Bronchial epithelial cell (primary cell): ENCODE results near the gene GDPD2. TPM values are rescaled to one million over a fixed set of nuclear protein-coding genes. Genes with fewer than 3 reads are reported as not detected.

Experiments used
- DNase-seq: peaks from one replicate; pipeline ENCODE4 v3.0.0-alpha.2; 2010; ENCODE audit warnings: low read depth
- FAIRE-seq: peaks from 2 replicates; lab custom pipeline; 2011; peaks lifted over from hg19 to GRCh38; lab: Jason Lieb, UNC
- H3K27me3 ChIP-seq: 2 replicates; pipeline ENCODE4 v1.5.1; 2011; ENCODE audit warnings: low read length; ENCODE audit not compliant: control insufficient read depth, insufficient read depth
- H3K36me3 ChIP-seq: 2 replicates; pipeline ENCODE4 v1.5.1; 2011; ENCODE audit warnings: low read length; ENCODE audit not compliant: control insufficient read depth, insufficient read depth
- H3K4me3 ChIP-seq: 2 replicates; pipeline ENCODE4 v1.5.1; 2011; ENCODE audit warnings: mild to moderate bottlenecking, low read depth, low read length, control low read depth
- CTCF ChIP-seq: IDR thresholded peaks from 2 replicates; pipeline ENCODE4 v1.5.1; 2011; ENCODE audit warnings: mild to moderate bottlenecking, moderate library complexity, low read length, control low read depth, inconsistent platforms; ENCODE audit not compliant: insufficient read depth, severe bottlenecking
- total RNA-seq: library from RNA; depleted of rRNA; stranded (reverse); fragments of >200 nt; gene quantifications from 2 replicates; pipeline ENCODE4 v1.2.1, GENCODE V29; 2014

GDPD2 gene
- total RNA-seq, 1 donor from 2014 or later = not detected

GRCh38 chrX:70434352-70434866, 11.3 kb downstream of the GDPD2 start:
- FAIRE-seq (no peak), DNase-seq (peak; percentile 63)
- Histone ChIP-seq H3K36me3 (no peaks in the 10 kb centered on the region), H3K27me3 (no peaks in the 10 kb centered on the region), H3K4me3 (peak overlapping the region; percentile 65)
- no peak for TF ChIP-seq CTCF

- H3K4me3 ChIP-seq = peak overlapping the region; percentile 65
- FAIRE-seq (no peak), DNase-seq (no peak)
- H3K36me3 ChIP-seq = no peaks in the 10 kb centered on the region
- no peak for TF ChIP-seq CTCF
- H3K27me3 ChIP-seq = no peaks in the 10 kb centered on the region
These were observed 11.9 kb downstream of the GDPD2 start for GRCh38 chrX:70434914-70435586.

GRCh38 chrX:70436343-70436742, 13.2 kb downstream of the GDPD2 start:
- FAIRE-seq (no peak), DNase-seq (no peak)
- H3K4me3 ChIP-seq = no peak overlapping the region
- TF ChIP-seq CTCF = no peak
- H3K36me3 ChIP-seq = no peaks in the 10 kb centered on the region
- H3K27me3 ChIP-seq = no peaks in the 10 kb centered on the region

- DNase-seq (peak; percentile 23), FAIRE-seq (no peak)
- Histone ChIP-seq H3K27me3 (no peaks in the 10 kb centered on the region), H3K4me3 (no peak overlapping the region), H3K36me3 (no peaks in the 10 kb centered on the region)
- TF ChIP-seq CTCF = no peak
These were observed 13.9 kb downstream of the GDPD2 start for GRCh38 chrX:70437011-70437410.

GRCh38 chrX:70437921-70438665, 15.0 kb downstream of the GDPD2 start:
- DNase-seq (peak; percentile 60), FAIRE-seq (no peak)
- Histone ChIP-seq H3K27me3 (no peaks in the 10 kb centered on the region), H3K36me3 (no peaks in the 10 kb centered on the region), H3K4me3 (no peak overlapping the region)
- no peak for TF ChIP-seq CTCF
